HepG2 (cell line): ENCODE measurements around the gene ADGRD1.

Experiments
- POLR2AphosphoS5 ChIP-seq: IDR thresholded peaks from 2 replicates; pipeline ENCODE4 v1.6.1; 2012; ENCODE audit warnings: low read depth, low read length
- TP53 ChIP-seq: sonication (generic); formaldehyde crosslinking; conservative IDR thresholded peaks from 2 replicates; pipeline ENCODE4 v1.4.0; 2020; ENCODE audit warnings: missing genetic modification reagents
- ZNF747 ChIP-seq: sonication (generic); formaldehyde crosslinking; IDR thresholded peaks from 2 replicates; pipeline ENCODE4 v1.8.1; 2023; ENCODE audit warnings: missing genetic modification reagents, mild to moderate bottlenecking, borderline replicate concordance

DNA sequence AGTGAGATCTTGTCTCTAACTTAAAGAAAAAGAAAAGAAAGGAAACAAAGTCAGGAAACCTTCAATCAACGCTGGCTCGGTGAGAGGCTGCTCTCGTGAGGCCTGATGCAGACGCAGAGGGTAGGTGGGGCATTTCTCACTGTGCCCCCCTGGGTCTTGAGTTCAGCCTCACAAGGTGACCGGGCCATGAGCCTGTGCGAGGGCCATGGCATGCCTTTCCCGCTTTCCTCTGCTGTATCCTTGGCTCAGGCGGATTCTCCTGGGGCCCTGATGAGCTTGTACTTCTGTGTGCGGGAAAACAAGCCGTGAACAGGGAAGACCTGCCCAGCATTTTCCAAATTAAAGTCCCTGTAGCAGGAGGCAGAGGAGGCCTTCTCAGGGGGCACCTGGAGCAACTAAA is 20.2 kb downstream of the ADGRD1 start:
- TF ChIP-seq POLR2AphosphoS5 (no peak), TP53 (CRISPR knock-in tag) (no peak), ZNF747 (no peak)
